ENCODE measurements around the gene LMO7. TPM values are rescaled to one million over a fixed set of nuclear protein-coding genes. Genes with fewer than 3 reads are reported as not detected.

The LMO7 gene
- total RNA-seq: 51.0 and 54.9 TPM in 2 replicates

DNA sequence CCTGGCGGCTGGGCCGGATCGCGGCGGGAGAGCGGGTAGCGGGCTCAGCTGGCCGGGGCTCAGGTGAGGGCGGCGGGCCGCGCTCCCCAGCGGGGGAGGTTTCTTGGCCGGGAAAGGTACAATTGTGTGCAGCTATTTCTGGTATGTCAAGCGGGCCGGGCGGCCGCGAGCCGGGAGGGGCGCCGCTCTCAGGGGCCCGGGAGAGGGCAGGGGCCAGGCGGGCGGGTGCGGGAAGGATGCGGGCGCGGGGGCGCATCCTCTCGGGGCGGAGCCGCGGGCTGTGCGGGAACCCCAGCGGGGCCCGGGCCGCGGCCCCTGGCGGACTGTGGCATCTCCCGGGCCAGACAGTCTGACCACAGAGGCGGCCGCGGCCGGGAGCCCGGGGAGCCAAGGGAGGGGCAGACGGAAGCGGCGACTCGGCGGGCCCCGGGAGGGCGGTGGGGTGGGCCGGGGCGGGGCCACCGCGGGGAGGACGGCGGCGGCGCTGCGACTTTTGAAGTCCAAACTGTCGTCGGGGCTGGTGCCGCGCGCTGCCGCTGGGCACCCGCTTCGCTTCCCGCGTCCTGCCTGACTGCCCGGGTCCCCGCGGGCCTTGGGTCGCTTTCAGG lies at the start of gene LMO7:
LMO7 (plus strand) TSS at position 503 of the 608 bp plus-strand sequence. CDS start 328 bp downstream, outside the sequence.

Other genes starting within 250 kb of the LMO7 start
- gene TBC1D4, start 154.2 kb upstream of the LMO7 start, total RNA-seq: 15.0 and 24.8 TPM in 2 replicates
- gene COMMD6, start 98.5 kb upstream of the LMO7 start, total RNA-seq: 43.2 and 78.9 TPM in 2 replicates
- 78.0 and 102 TPM in 2 replicates for gene UCHL3, start 86.5 kb upstream of the LMO7 start, total RNA-seq